Colonic mucosa (tissue), 4 donors: Measurements from ENCODE around the gene MXI1. TPM values are rescaled to one million over a fixed set of nuclear protein-coding genes. Genes with fewer than 3 reads are reported as not detected.
A peak's percentile ranks its signal among the peaks of the same experiment; 100 is the strongest.

Source experiments
- DNase-seq: peaks from one replicate; pipeline ENCODE4 v3.0.0-alpha.2; 2020
- H3K27ac ChIP-seq: fragments of 200-600 bp; one replicate; pipeline ENCODE4 v1.8.0; 2021
- H3K27me3 ChIP-seq: fragments of 200-600 bp; one replicate; pipeline ENCODE4 v1.8.0; 2021
- H3K36me3 ChIP-seq: fragments of 200-600 bp; one replicate; pipeline ENCODE4 v1.8.0; 2021
- H3K4me1 ChIP-seq: fragments of 200-600 bp; one replicate; pipeline ENCODE4 v1.8.0; 2021; ENCODE audit warnings: mild to moderate bottlenecking
- H3K4me3 ChIP-seq: fragments of 200-600 bp; one replicate; pipeline ENCODE4 v1.8.0; 2021
- H3K9ac ChIP-seq, 2 donors: one replicate each; pipeline ENCODE4 v1.7.0; 2013; ENCODE audit warnings: control low read depth in 2 of 2, low read depth in 2 of 2, low read length in 2 of 2
- H3K9me3 ChIP-seq: fragments of 200-600 bp; one replicate; pipeline ENCODE4 v1.8.0; 2021
- intact Hi-C: fragments of 100-400 bp; cut with DNase I; formaldehyde crosslinking; loops from one replicate; pipeline ENCODE4 v1.14.1; 2022
- total RNA-seq, 2 donors: library from RNA; stranded (reverse); fragmentation: NEBNext Ultra II Directional in 1 of 2; extraction: Animal tissue kit (Norgen Biotek cat#: 25700) in 1 of 2; gene quantifications; one replicate each; pipeline ENCODE4 v1.2.1, GENCODE V29; 2021
- TF ChIP-seq, protein P1 (sequence below): fragments of 200-600 bp; IDR thresholded peaks from one replicate; pipeline ENCODE4 v1.8.0; 2022; ENCODE audit warnings: antibody characterized with exemption, mild to moderate bottlenecking
- donor health status: healthy.
- donor health status: DM: no; HTN: no; CAD: no.
- donor health status: DM: no; HTN: no; CAD: no.

MXI1 gene
- total RNA-seq, 2 donors from 2014 or later, result 58.0 to 304 TPM

DNA sequence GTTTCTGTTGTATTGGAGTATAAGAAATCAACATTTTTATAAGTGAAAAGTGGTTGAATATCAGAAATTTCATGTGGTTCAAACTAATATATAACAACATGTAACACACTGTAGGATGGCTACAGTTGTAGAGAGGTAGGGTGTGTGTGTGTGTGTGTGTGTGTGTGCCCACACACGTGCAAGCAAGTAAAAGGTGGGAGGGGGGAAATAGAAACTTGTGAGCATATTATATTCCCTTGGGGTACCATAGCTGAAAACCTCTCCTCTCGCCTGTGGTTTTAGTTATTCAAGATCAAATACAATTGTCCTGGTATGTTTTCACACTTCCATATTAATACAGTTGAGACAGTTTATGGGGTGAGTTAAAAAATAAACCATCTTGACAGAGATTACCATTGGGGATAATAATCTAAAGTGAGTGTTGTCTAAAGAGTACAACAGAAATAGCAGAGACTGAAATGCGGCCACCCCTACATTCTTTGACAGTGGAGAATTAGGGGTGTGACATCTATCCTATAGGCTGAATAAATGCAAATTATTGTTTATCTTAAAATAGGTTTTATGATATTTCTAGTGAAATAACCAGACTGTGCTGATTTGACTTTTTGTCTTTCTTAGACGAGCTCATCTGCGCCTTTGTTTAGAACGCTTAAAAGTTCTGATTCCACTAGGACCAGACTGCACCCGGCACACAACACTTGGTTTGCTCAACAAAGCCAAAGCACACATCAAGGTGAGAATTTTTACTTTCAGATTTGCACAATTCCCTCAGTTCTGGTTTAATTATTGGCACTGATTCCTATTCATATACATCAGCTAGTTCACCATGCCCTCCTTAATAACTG, 71.4 kb downstream of the MXI1 start:
- DNase-seq, result no peak
- intact Hi-C loops, result loop anchor here (1.0 to 10.0 kb wide), 3 partner anchors 51 to 394 kb away; no protein-coding TSS in a partner anchor
- Histone ChIP-seq H3K4me1 (peaks cover 3% of the 10 kb centered on the region), H3K27ac (no peak overlapping the region), H3K27me3 (no peaks in the 10 kb centered on the region), H3K36me3 (no peaks in the 10 kb centered on the region), H3K9ac (no peak overlapping the region), H3K4me3 (no peak overlapping the region), H3K9me3 (no peaks in the 10 kb centered on the region)
- TF ChIP-seq, protein P1, sequence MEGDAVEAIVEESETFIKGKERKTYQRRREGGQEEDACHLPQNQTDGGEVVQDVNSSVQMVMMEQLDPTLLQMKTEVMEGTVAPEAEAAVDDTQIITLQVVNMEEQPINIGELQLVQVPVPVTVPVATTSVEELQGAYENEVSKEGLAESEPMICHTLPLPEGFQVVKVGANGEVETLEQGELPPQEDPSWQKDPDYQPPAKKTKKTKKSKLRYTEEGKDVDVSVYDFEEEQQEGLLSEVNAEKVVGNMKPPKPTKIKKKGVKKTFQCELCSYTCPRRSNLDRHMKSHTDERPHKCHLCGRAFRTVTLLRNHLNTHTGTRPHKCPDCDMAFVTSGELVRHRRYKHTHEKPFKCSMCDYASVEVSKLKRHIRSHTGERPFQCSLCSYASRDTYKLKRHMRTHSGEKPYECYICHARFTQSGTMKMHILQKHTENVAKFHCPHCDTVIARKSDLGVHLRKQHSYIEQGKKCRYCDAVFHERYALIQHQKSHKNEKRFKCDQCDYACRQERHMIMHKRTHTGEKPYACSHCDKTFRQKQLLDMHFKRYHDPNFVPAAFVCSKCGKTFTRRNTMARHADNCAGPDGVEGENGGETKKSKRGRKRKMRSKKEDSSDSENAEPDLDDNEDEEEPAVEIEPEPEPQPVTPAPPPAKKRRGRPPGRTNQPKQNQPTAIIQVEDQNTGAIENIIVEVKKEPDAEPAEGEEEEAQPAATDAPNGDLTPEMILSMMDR, result no peak

DNA sequence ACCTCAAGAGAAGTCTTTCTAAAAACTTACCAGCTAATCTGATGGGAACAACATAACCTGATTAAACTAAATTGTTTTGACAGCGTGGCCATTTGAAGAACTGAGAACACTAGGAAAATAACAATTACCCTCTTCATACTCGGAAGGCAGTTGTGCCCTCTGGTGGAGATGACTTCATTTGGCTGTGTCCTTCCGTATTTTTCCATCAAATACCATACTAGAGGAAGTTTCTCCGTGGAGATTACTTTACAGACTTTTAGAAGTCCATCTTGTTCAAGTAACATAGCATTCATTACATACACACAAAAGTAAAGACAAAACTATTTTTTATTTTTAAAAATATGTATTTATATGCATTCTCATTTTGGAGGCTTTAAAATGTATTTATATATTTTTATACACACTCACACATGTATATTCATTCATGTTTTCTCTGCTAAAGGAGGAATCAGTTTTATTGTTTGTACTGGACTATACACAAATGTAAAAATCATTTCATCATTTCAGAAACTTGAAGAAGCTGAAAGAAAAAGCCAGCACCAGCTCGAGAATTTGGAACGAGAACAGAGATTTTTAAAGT, 72.1 kb downstream of the MXI1 start:
- no peaks in the 10 kb centered on the region for H3K9me3 ChIP-seq
- H3K4me3 ChIP-seq, result no peak overlapping the region
- H3K27me3 ChIP-seq, result no peaks in the 10 kb centered on the region
- intact Hi-C loops, result loop anchor here (1.0 to 10.0 kb wide), 3 partner anchors 52 to 395 kb away; no protein-coding TSS in a partner anchor
- H3K36me3 ChIP-seq, result no peaks in the 10 kb centered on the region
- H3K9ac ChIP-seq, result no peak overlapping the region
- TF ChIP-seq, protein P1, result peak; percentile 60
- DNase-seq, result peak; percentile 65
- H3K27ac ChIP-seq, result no peak overlapping the region
- peaks cover 3% of the 10 kb centered on the region for H3K4me1 ChIP-seq

DNA sequence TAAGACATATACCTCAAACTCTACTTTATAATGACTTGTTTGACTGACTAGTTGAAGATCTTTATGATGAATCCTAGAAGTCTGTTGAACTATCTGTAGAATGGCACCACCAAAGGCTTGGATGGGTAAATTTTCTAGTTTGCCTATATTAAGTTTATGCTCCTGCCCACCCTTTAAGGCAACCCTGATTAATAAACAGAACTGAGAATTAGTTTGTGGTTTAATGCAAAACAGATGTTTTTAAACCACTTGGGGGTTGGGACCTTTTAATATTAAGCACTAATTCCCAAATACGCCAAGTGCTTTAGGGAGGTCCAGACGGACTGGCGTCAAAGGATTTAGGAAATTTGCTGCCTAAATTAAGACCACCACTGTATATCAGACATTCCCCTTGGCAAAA, 76.9 kb downstream of the MXI1 start:
- intact Hi-C loops, result no loop called here

DNA sequence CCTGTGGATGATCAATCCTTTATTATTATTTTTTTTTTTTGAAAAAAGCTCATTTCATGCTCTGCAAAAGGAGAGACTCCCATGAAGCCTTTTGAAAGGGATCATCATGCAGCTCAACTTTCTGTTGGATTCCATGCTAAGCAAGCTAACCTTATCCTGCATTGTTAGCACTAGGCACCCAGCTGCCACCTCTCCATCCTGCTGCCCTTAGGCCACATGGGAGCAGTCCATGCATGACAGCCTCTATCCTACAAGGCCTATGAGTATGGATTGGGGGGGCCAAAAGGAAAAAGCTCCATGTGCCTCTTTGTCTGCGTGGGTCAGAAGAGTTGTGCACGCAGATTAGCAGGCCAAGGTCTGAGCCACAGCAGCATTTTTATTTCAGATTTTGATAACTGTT, 78.1 kb downstream of the MXI1 start:
- intact Hi-C loops, result no loop called here
- Histone ChIP-seq H3K4me3 (no peak overlapping the region), H3K4me1 (no peaks in the 10 kb centered on the region), H3K9ac (no peak overlapping the region), H3K36me3 (peaks cover 14% of the 10 kb centered on the region), H3K9me3 (no peaks in the 10 kb centered on the region), H3K27ac (no peak overlapping the region), H3K27me3 (no peaks in the 10 kb centered on the region)
- TF ChIP-seq, protein P1, result no peak
- DNase-seq, result no peak

More for the DNA sequence above, 76.9 kb downstream of the MXI1 start:
- no peak for DNase-seq
- Histone ChIP-seq H3K4me3 (no peak overlapping the region), H3K4me1 (peaks cover 3% of the 10 kb centered on the region), H3K27ac (no peak overlapping the region), H3K9ac (no peak overlapping the region), H3K9me3 (no peaks in the 10 kb centered on the region), H3K36me3 (peaks cover 12% of the 10 kb centered on the region), H3K27me3 (no peaks in the 10 kb centered on the region)
- TF ChIP-seq, protein P1, result no peak

DNA sequence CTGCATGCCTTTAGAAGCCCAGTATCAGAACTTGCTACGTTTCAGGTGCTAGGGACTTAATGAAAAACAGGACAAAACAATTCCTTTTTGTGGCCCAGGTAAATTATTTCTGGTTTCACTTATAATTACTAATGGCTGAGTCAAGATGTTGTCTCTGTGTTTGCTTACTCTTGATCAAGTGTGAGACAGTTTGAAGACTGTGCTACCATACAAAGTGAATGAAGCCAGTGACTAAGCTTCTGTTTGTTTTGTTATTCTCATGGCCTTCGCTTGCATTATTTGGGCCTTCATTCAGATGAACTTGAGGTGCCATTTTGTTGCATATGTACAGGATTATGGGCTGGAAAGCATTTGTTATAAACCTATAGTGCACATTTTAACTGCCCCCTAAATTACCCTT, 79.4 kb downstream of the MXI1 start:
- peaks cover 14% of the 10 kb centered on the region for H3K36me3 ChIP-seq
- H3K27ac ChIP-seq, result no peak overlapping the region
- H3K27me3 ChIP-seq, result no peaks in the 10 kb centered on the region
- intact Hi-C loops, result no loop called here
- no peak overlapping the region for H3K4me3 ChIP-seq
- no peaks in the 10 kb centered on the region for H3K9me3 ChIP-seq
- H3K4me1 ChIP-seq, result no peaks in the 10 kb centered on the region
- TF ChIP-seq, protein P1, result no peak
- H3K9ac ChIP-seq, result no peak overlapping the region
- DNase-seq, result no peak
